Femur (tissue), 1 donor: ENCODE data around the gene APBB2.

Source experiments
- DNase-seq: peaks from one replicate; pipeline ENCODE4 v3.0.0-alpha.2; 2017

Gene APBB2

GRCh38 chr4:40960941-40961340 lies 253.4 kb downstream of the APBB2 start:
- no peak for DNase-seq

- no peak for DNase-seq
Measured at GRCh38 chr4:40957281-40957680, 257.1 kb downstream of the APBB2 start.

GRCh38 chr4:40956721-40957255 lies 257.6 kb downstream of the APBB2 start:
- no peak for DNase-seq

- no peak for DNase-seq
Measured at GRCh38 chr4:40954088-40954668, 260.2 kb downstream of the APBB2 start.

- peak; percentile 69 for DNase-seq
Measured at GRCh38 chr4:40953283-40954087, 260.9 kb downstream of the APBB2 start.

- DNase-seq = no peak
Measured at GRCh38 chr4:40952672-40953071, 261.7 kb downstream of the APBB2 start.

GRCh38 chr4:40952217-40952616 lies 262.1 kb downstream of the APBB2 start:
- DNase-seq = no peak

- DNase-seq = no peak
Measured at GRCh38 chr4:40951026-40951425, 263.3 kb downstream of the APBB2 start.

- no peak for DNase-seq
Measured at GRCh38 chr4:40949358-40950100, 264.8 kb downstream of the APBB2 start.

- DNase-seq = no peak
Measured at GRCh38 chr4:40948014-40948413, 266.3 kb downstream of the APBB2 start.

- DNase-seq = no peak
Measured at GRCh38 chr4:40946652-40947051, 267.7 kb downstream of the APBB2 start.

GRCh38 chr4:40940756-40941155 lies 273.6 kb downstream of the APBB2 start:
- peak; percentile 71 for DNase-seq

GRCh38 chr4:40940317-40940741 lies 274.0 kb downstream of the APBB2 start:
- DNase-seq = peak; percentile 82

- no peak for DNase-seq
Measured at GRCh38 chr4:40939856-40940255, 274.5 kb downstream of the APBB2 start.

GRCh38 chr4:40938337-40938736 lies 276.0 kb downstream of the APBB2 start:
- DNase-seq = no peak

- DNase-seq = no peak
Measured at GRCh38 chr4:40937140-40937725, 277.1 kb downstream of the APBB2 start.

- DNase-seq = no peak
Measured at GRCh38 chr4:40934676-40935075, 279.7 kb downstream of the APBB2 start.

- DNase-seq = no peak
Measured at GRCh38 chr4:40933272-40934053, 280.9 kb downstream of the APBB2 start.

GRCh38 chr4:40931841-40932240 lies 282.5 kb downstream of the APBB2 start:
- no peak for DNase-seq

- DNase-seq = no peak
Measured at GRCh38 chr4:40931238-40931637, 283.1 kb downstream of the APBB2 start.

- DNase-seq = no peak
Measured at GRCh38 chr4:40927074-40927473, 287.3 kb downstream of the APBB2 start.

GRCh38 chr4:40924793-40925117 lies 289.6 kb downstream of the APBB2 start:
- DNase-seq = no peak
